WTC11 (cell line): ENCODE data around the gene CLCN4. TPM values are rescaled to one million over a fixed set of nuclear protein-coding genes. Genes with fewer than 3 reads are reported as not detected.

Experiments
- ATAC-seq: fragments of 200-7000 bp; cut with Tn5 transposase; 2 replicates; pipeline ENCODE4 v1.10.0; 2021; ENCODE audit warnings: mild to moderate bottlenecking, moderate library complexity
- CTCF ChIA-PET: fragments of 300-600 bp; sonication (Branson Sonifier 250); formaldehyde crosslinking; loops from one replicate; lab custom pipeline; 2021; ENCODE audit warnings: antibody characterized with exemption; lab: Charles Lee
- POLR2A ChIA-PET: fragments of 350-600 bp; sonication (Branson Sonifier 250); formaldehyde crosslinking; loops from one replicate; lab custom pipeline; 2021; ENCODE audit warnings: antibody characterized with exemption; lab: Charles Lee
- DNase-seq: peaks from one replicate; pipeline ENCODE4 v3.0.0; 2021; ENCODE audit warnings: low spot score
- H3K27ac Mint-ChIP-seq: 2 replicates; pipeline ENCODE4 v1.8.0; 2021; ENCODE audit warnings: mixed read lengths
- H3K27me3 Mint-ChIP-seq: 2 replicates; pipeline ENCODE4 v1.8.0; 2021; ENCODE audit warnings: low read depth, mild to moderate bottlenecking, moderate library complexity, mixed read lengths
- H3K36me3 Mint-ChIP-seq: 2 replicates; pipeline ENCODE4 v1.8.0; 2021; ENCODE audit warnings: mixed read lengths
- H3K4me1 Mint-ChIP-seq: 2 replicates; pipeline ENCODE4 v1.8.0; 2022; ENCODE audit warnings: mixed read lengths
- H3K4me3 Mint-ChIP-seq: 2 replicates; pipeline ENCODE4 v1.8.0; 2021; ENCODE audit warnings: mild to moderate bottlenecking, moderate library complexity, mixed read lengths
- H3K9me3 Mint-ChIP-seq: 2 replicates; pipeline ENCODE4 v1.8.0; 2021; ENCODE audit warnings: mixed read lengths
- CTCF ChIP-seq: fragments of 200-600 bp; IDR thresholded peaks from 2 replicates; pipeline ENCODE4 v1.8.0; 2022; ENCODE audit warnings: antibody characterized with exemption
- FOXJ3 ChIP-seq: sonication (generic); formaldehyde crosslinking; IDR thresholded peaks from 2 replicates; pipeline ENCODE4 v1.9.0; 2021; ENCODE audit warnings: missing genetic modification reagents, mild to moderate bottlenecking, borderline replicate concordance
- FOXP1 ChIP-seq: sonication (generic); formaldehyde crosslinking; IDR thresholded peaks from 2 replicates; pipeline ENCODE4 v1.8.0; 2022; ENCODE audit warnings: missing genetic modification reagents, mild to moderate bottlenecking, moderate library complexity, borderline replicate concordance
- SMAD3 ChIP-seq: sonication (generic); formaldehyde crosslinking; IDR thresholded peaks from 2 replicates; pipeline ENCODE4 v1.8.0; 2022; ENCODE audit warnings: missing genetic modification reagents, mild to moderate bottlenecking, borderline replicate concordance
- TCF7 ChIP-seq: sonication (generic); formaldehyde crosslinking; IDR thresholded peaks from 2 replicates; pipeline ENCODE4 v1.8.0; 2022; ENCODE audit warnings: mild to moderate bottlenecking, low read depth, missing genetic modification reagents, moderate library complexity
- ZMAT4 ChIP-seq: fragments of 250-450 bp; sonication (Bioruptor Pico); IDR thresholded peaks from 2 replicates; pipeline ENCODE4 v1.9.0; 2021; ENCODE audit warnings: mild to moderate bottlenecking
- ZNF532 ChIP-seq: fragments of 250-450 bp; sonication (Bioruptor Pico); IDR thresholded peaks from 2 replicates; pipeline ENCODE4 v1.9.0; 2021; ENCODE audit warnings: mild to moderate bottlenecking, borderline replicate concordance
- total RNA-seq: library from RNA; stranded (reverse); gene quantifications from 3 replicates; pipeline ENCODE4 v1.2.3, GENCODE V29; 2021
- TF ChIP-seq, protein P1 (sequence below): fragments of 250-450 bp; sonication (Bioruptor Pico); IDR thresholded peaks from 2 replicates; pipeline ENCODE4 v1.9.0; 2021; ENCODE audit warnings: mild to moderate bottlenecking
- TF ChIP-seq, protein P2 (sequence below): sonication (generic); formaldehyde crosslinking; IDR thresholded peaks from 2 replicates; pipeline ENCODE4 v1.8.0; 2023; ENCODE audit warnings: mild to moderate bottlenecking, missing genetic modification reagents
- TF ChIP-seq, protein P3 (sequence below): sonication (generic); formaldehyde crosslinking; IDR thresholded peaks from 2 replicates; pipeline ENCODE4 v1.8.0; 2022; ENCODE audit warnings: mild to moderate bottlenecking, missing genetic modification reagents

CLCN4 gene
- total RNA-seq, 1 experiment from 2014 or later: 8.9 TPM

DNA sequence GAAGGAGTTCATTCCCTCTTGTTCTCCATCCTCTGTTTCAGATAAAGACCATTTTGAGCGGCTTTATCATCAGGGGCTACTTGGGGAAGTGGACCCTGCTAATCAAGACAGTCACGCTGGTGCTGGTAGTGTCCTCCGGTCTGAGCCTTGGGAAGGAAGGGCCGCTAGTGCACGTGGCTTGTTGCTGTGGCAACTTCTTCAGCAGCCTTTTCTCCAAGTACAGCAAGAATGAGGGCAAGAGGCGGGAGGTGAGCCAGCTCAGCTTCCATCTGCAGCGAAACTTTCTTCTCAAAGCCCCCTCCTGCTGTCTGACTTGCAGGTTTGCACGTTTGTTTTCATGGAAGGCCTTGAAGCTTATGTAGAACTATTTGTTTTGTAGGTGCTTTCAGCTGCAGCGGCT, 49.5 kb downstream of the CLCN4 start:
- H3K9me3 Mint-ChIP-seq: peaks cover 3% of the 10 kb centered on the region; the same call in 1 of the 2 replicates
- no peak for ATAC-seq
- H3K27ac Mint-ChIP-seq: no peak overlapping the region

More for the DNA sequence above, 49.5 kb downstream of the CLCN4 start:
- Mint-ChIP-seq H3K4me3 (no peak overlapping the region), H3K36me3 (peaks cover 6% of the 10 kb centered on the region; the same call in 1 of the 2 replicates), H3K4me1 (no peaks in the 10 kb centered on the region), H3K27me3 (no peaks in the 10 kb centered on the region)
- ChIA-PET POLR2A (no interaction called here), CTCF (interaction anchor here (1.2 kb wide), 1 partner anchor 8 kb away, joined by 3 read pairs; no protein-coding TSS in a partner anchor)
- no peak for DNase-seq
- TF ChIP-seq FOXP1: no peak
- TF ChIP-seq, protein P1, sequence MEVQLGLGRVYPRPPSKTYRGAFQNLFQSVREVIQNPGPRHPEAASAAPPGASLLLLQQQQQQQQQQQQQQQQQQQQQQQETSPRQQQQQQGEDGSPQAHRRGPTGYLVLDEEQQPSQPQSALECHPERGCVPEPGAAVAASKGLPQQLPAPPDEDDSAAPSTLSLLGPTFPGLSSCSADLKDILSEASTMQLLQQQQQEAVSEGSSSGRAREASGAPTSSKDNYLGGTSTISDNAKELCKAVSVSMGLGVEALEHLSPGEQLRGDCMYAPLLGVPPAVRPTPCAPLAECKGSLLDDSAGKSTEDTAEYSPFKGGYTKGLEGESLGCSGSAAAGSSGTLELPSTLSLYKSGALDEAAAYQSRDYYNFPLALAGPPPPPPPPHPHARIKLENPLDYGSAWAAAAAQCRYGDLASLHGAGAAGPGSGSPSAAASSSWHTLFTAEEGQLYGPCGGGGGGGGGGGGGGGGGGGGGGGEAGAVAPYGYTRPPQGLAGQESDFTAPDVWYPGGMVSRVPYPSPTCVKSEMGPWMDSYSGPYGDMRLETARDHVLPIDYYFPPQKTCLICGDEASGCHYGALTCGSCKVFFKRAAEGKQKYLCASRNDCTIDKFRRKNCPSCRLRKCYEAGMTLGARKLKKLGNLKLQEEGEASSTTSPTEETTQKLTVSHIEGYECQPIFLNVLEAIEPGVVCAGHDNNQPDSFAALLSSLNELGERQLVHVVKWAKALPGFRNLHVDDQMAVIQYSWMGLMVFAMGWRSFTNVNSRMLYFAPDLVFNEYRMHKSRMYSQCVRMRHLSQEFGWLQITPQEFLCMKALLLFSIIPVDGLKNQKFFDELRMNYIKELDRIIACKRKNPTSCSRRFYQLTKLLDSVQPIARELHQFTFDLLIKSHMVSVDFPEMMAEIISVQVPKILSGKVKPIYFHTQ (CRISPR knock-in tag): no peak
- TF ChIP-seq, protein P2, sequence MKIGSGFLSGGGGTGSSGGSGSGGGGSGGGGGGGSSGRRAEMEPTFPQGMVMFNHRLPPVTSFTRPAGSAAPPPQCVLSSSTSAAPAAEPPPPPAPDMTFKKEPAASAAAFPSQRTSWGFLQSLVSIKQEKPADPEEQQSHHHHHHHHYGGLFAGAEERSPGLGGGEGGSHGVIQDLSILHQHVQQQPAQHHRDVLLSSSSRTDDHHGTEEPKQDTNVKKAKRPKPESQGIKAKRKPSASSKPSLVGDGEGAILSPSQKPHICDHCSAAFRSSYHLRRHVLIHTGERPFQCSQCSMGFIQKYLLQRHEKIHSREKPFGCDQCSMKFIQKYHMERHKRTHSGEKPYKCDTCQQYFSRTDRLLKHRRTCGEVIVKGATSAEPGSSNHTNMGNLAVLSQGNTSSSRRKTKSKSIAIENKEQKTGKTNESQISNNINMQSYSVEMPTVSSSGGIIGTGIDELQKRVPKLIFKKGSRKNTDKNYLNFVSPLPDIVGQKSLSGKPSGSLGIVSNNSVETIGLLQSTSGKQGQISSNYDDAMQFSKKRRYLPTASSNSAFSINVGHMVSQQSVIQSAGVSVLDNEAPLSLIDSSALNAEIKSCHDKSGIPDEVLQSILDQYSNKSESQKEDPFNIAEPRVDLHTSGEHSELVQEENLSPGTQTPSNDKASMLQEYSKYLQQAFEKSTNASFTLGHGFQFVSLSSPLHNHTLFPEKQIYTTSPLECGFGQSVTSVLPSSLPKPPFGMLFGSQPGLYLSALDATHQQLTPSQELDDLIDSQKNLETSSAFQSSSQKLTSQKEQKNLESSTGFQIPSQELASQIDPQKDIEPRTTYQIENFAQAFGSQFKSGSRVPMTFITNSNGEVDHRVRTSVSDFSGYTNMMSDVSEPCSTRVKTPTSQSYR: no peak
- TF ChIP-seq FOXJ3 (CRISPR knock-in tag): no peak
- TF ChIP-seq CTCF: no peak
- no peak for TF ChIP-seq ZMAT4 (CRISPR knock-in tag)
- TF ChIP-seq, protein P3, sequence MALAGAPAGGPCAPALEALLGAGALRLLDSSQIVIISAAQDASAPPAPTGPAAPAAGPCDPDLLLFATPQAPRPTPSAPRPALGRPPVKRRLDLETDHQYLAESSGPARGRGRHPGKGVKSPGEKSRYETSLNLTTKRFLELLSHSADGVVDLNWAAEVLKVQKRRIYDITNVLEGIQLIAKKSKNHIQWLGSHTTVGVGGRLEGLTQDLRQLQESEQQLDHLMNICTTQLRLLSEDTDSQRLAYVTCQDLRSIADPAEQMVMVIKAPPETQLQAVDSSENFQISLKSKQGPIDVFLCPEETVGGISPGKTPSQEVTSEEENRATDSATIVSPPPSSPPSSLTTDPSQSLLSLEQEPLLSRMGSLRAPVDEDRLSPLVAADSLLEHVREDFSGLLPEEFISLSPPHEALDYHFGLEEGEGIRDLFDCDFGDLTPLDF: no peak
- no peak for TF ChIP-seq SMAD3 (CRISPR knock-in tag)
- TF ChIP-seq ZNF532 (CRISPR knock-in tag): no peak
- no peak for TF ChIP-seq TCF7 (CRISPR knock-in tag)
